Calu3 (cell line): ENCODE results near the gene TKTL1. TPM values are rescaled to one million over a fixed set of nuclear protein-coding genes. Genes with fewer than 3 reads are reported as not detected.
"Not testable (repeated sequence)": the region's sequence is repeated elsewhere in the genome, so short reads cannot be mapped to it uniquely, and the experiment has no call there.

Experiments
- BruUV-seq: library from RNA; stranded (reverse); fragments of 400-500 nt; replicated peaks from 2 replicates; lab custom pipeline; 2021; lab: Mats Ljungman, UMichigan
- CTCF ChIA-PET: fragments of 300-600 bp; sonication (Branson Sonifier 250); formaldehyde crosslinking; loops from one replicate; lab custom pipeline; 2022; ENCODE audit warnings: antibody characterized with exemption; lab: Charles Lee
- DNase-seq: peaks from one replicate; pipeline ENCODE4 v3.0.0; 2022
- H3K27ac Mint-ChIP-seq: one replicate; pipeline ENCODE4 v1.8.0; 2022; ENCODE audit warnings: mixed read lengths; ENCODE audit not compliant: unreplicated experiment
- H3K27me3 Mint-ChIP-seq: one replicate; pipeline ENCODE4 v1.8.0; 2022; ENCODE audit warnings: mixed read lengths; ENCODE audit not compliant: unreplicated experiment
- H3K36me3 Mint-ChIP-seq: one replicate; pipeline ENCODE4 v1.8.0; 2022; ENCODE audit warnings: mild to moderate bottlenecking, moderate library complexity, mixed read lengths; ENCODE audit not compliant: insufficient read depth, unreplicated experiment
- H3K4me1 Mint-ChIP-seq: one replicate; pipeline ENCODE4 v1.8.0; 2022; ENCODE audit warnings: mild to moderate bottlenecking, low read depth, mixed read lengths; ENCODE audit not compliant: unreplicated experiment
- H3K4me3 Mint-ChIP-seq: one replicate; pipeline ENCODE4 v1.8.0; 2022; ENCODE audit warnings: mild to moderate bottlenecking, low read depth, moderate library complexity, mixed read lengths; ENCODE audit not compliant: unreplicated experiment
- H3K9me3 Mint-ChIP-seq: one replicate; pipeline ENCODE4 v1.8.0; 2022; ENCODE audit warnings: low read depth, mixed read lengths; ENCODE audit not compliant: unreplicated experiment
- CTCF ChIP-seq: fragments of 200-600 bp; IDR thresholded peaks from one replicate; pipeline ENCODE4 v1.8.0; 2022; ENCODE audit warnings: antibody characterized with exemption; ENCODE audit not compliant: unreplicated experiment
- intact Hi-C: fragments of 100-400 bp; cut with micrococcal nuclease; formaldehyde crosslinking; loops from one replicate; pipeline ENCODE4 v1.10.0; 2022; ENCODE audit not compliant: unreplicated experiment
- total RNA-seq: library from RNA; stranded (reverse); gene quantifications from 2 replicates; pipeline ENCODE4 v1.2.3, GENCODE V29; 2022

Gene TKTL1
- total RNA-seq, 1 experiment from 2014 or later = not detected

DNA sequence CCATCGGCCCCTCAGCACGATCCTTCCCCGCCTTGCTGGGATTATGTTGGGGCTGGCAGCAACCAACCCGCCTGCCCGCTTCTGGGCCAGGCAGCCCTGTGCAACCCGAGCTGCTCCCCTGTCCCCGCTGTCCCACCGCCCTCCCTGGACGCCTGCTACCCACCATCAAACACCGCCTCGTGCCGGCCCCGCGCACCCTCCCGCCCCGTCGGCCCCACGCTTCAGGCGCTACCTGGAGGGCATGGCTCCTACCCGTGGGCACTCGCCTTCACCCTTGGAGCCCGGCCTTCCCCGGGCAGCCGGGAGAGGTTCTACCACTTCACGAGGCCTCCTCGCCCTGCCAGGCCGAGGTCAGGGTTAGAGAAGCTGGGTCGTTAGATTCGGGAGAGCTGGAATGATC, 37.0 kb downstream of the TKTL1 start:
- Mint-ChIP-seq H3K4me3 (no peak overlapping the region), H3K4me1 (no peaks in the 10 kb centered on the region), H3K36me3 (no peaks in the 10 kb centered on the region), H3K9me3 (no peaks in the 10 kb centered on the region), H3K27me3 (peaks cover 29% of the 10 kb centered on the region), H3K27ac (no peak overlapping the region)
- intact Hi-C loops = no loop called here
- CTCF ChIA-PET = no interaction called here
- BruUV-seq = no TSS peak
- no peak for TF ChIP-seq CTCF
- no peak for DNase-seq

- CTCF ChIA-PET = no interaction called here
- Mint-ChIP-seq H3K36me3 (no peaks in the 10 kb centered on the region), H3K4me3 (no peak overlapping the region), H3K4me1 (no peaks in the 10 kb centered on the region), H3K27me3 (peaks cover 23% of the 10 kb centered on the region), H3K27ac (no peak overlapping the region), H3K9me3 (no peaks in the 10 kb centered on the region)
- DNase-seq = no peak
- intact Hi-C loops = no loop called here
- no TSS peak for BruUV-seq
- no peak for TF ChIP-seq CTCF
Measured at GRCh38 chrX:154333116-154333515, 37.5 kb downstream of the TKTL1 start.

DNA sequence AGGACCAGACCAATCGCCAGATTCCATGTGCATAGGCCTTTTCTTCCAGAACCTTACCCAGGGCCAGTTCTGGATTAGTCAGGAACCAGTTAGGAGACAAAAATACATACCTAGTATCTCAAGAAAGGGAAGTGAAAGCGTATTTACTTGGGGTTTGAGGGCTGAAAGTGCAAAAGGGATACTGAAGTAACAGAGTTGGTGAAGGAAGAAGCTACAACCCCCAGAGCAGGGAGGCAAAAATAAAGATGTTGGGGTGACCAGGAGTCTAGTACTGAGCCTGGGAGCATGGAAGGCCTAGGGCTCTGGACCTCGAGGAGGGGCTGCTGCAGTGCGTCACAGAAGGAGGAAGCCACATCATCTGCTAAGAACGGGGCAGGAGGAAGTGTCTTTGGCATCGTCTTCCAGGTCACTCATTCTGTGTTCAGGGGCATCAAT, 38.3 kb downstream of the TKTL1 start:
- H3K9me3 Mint-ChIP-seq = no peaks in the 10 kb centered on the region
- no TSS peak for BruUV-seq
- intact Hi-C loops = no loop called here
- peaks cover 16% of the 10 kb centered on the region for H3K27me3 Mint-ChIP-seq
- H3K4me1 Mint-ChIP-seq = no peaks in the 10 kb centered on the region
- H3K36me3 Mint-ChIP-seq = no peaks in the 10 kb centered on the region
- CTCF ChIA-PET = no interaction called here
- DNase-seq = no peak
- no peak for TF ChIP-seq CTCF
- no peak overlapping the region for H3K4me3 Mint-ChIP-seq
- H3K27ac Mint-ChIP-seq = no peak overlapping the region

DNA sequence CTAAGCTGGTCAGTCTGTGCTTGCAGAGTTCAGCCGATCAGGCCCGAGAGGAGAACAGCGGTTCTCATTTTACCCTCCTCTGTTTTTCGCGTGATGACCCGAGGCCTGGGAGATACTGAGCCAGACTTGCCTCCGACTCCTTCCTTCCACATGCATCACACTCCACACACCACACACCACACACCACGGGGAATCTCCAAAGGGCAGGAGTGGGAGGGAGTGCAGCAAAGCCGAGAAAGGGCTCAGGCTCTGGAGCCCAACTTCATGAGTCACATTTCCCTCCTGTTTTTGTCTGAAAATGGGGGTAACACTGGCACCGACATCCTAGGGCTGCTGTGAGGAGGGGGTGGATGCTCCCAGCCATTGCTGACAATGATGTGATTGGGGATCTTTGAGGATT, 38.9 kb downstream of the TKTL1 start:
- intact Hi-C loops = no loop called here
- no peak for DNase-seq
- peaks cover 11% of the 10 kb centered on the region for H3K27me3 Mint-ChIP-seq
- no peaks in the 10 kb centered on the region for H3K9me3 Mint-ChIP-seq
- no peak for TF ChIP-seq CTCF
- no TSS peak for BruUV-seq
- no peak overlapping the region for H3K4me3 Mint-ChIP-seq
- H3K27ac Mint-ChIP-seq = no peak overlapping the region
- H3K36me3 Mint-ChIP-seq = no peaks in the 10 kb centered on the region
- CTCF ChIA-PET = no interaction called here
- H3K4me1 Mint-ChIP-seq = no peaks in the 10 kb centered on the region

DNA sequence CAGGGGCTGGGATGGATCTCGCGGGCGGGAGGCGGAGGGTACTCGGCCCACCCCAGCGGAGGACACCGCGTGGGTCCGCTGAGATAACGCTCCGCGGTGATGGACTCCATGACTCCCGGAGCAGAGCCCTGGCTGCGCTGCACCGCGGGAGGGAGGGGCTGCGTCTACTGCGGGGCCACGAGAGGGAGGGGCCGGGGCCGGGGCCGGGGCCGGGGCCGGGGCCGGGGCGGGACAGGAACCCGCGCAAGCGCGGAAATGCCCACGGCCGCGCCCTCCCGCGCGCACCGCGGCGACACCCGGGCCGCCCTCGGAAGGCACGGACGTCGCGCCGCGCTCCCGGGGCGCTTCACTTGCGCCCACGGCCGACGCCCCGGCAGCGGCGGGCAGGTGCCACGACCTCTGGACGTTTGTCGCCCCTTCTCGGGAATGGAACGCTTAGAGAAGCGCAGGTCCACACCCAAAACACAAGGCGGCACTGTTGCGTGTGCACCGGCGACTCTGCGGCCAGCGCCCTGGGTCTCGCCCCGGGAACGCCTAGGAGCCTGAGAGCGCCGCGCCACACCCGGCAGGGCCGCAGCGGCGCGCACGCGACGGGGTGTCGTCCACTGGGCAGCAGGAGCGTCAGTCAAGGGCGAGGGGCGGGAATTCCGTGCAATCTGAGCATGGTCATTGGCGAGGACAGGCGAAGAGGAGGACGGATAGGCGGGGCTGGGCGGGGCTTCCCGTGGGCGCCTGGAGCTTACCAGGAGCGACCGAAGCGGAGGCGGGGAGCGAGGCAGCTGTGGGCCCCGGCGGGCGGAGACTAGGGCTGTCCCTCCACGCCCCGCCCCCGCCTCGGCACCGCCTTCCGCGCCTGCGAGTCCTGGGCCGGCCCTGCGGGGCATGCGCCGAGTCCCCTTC, 46.1 kb downstream of the TKTL1 start:
- intact Hi-C loops, H3K4me3 Mint-ChIP-seq, CTCF ChIA-PET, BruUV-seq, H3K27ac Mint-ChIP-seq, H3K9me3 Mint-ChIP-seq, H3K4me1 Mint-ChIP-seq, H3K36me3 Mint-ChIP-seq, H3K27me3 Mint-ChIP-seq, DNase-seq: not testable (repeated sequence)

DNA sequence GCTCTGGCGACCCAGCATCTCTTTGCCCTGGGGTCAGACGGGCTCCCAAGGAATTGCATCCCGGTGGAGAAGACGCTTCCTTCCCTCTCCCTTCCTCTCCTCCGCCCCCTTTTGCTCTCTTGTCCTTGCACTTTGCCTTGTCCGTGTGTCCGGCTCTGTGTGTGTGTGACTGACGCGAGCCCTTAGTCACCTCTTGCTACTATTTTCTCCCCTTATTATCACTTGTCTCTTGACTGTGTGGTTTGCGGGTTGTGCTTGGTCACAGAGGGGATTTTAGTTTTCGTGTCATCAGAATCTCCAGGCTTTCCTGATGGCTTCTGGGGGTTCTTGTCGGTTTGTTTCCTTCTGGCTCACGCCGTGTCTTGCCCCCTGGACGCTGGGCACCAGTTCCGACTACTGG, 47.5 kb downstream of the TKTL1 start:
- H3K27ac Mint-ChIP-seq, DNase-seq, H3K27me3 Mint-ChIP-seq, H3K4me3 Mint-ChIP-seq, intact Hi-C loops, H3K9me3 Mint-ChIP-seq, BruUV-seq, H3K4me1 Mint-ChIP-seq, CTCF ChIA-PET: not testable (repeated sequence)
- H3K36me3 Mint-ChIP-seq = peaks cover 12% of the 10 kb centered on the region

- intact Hi-C loops, CTCF ChIA-PET, DNase-seq, BruUV-seq, H3K4me3 Mint-ChIP-seq, H3K27ac Mint-ChIP-seq, H3K4me1 Mint-ChIP-seq, H3K27me3 Mint-ChIP-seq, H3K9me3 Mint-ChIP-seq: not testable (repeated sequence)
- peaks cover 17% of the 10 kb centered on the region for H3K36me3 Mint-ChIP-seq
Measured at GRCh38 chrX:154343620-154344019, 48.0 kb downstream of the TKTL1 start.
